Measurements from ENCODE around the gene STX18. TPM values are rescaled to one million over a fixed set of nuclear protein-coding genes. Genes with fewer than 3 reads are reported as not detected.

STX18 gene
- total RNA-seq, 1 experiment from 2014 or later, result 18.5 TPM

DNA sequence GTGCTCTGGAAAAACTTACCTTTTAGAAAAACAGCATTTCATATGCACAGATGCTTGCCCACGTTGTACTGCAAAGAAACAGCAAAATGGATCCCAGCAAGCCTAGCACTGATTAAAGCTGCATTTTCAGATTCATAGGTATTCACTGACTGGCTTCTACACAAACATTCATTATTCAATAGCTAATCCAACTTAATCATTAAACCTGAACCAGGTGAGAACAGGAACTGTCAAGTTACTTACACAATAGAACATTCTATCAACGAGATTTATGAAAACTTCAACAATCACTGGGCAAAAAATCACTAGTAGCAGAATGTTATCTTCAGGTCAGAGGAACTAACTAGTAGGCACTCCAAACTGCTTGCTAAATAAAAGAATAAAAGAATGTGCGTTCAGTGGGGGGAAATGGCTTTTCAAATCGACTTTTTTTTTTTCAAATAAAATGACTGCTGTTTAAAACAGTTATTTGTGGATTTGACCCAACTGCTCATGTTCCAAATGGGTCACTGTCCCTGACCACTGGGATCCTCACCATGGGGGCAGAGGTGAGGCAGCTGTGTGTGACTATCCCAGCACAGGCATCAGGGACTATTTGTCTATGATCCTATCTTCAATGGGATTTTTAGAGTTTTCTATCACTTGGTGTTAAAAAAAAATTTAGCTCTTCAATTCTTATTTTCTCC lies 42.3 kb downstream of the STX18 start:
- no peak overlapping the region for H3K4me2 ChIP-seq (ENCODE audit: low read length)
- no peaks in the 10 kb centered on the region for H3K9me2 ChIP-seq (ENCODE audit: insufficient read depth)
- H3K9ac ChIP-seq (ENCODE audit: low read length), result no peak overlapping the region
- no peaks in the 10 kb centered on the region for H3K9me3 ChIP-seq (ENCODE audit: control insufficient read depth in 1 of 2, insufficient read depth in 1 of 2, low read depth in 1 of 2, low read length in 2 of 2)
- ATAC-seq (no peak), DNase-seq (ENCODE audit: low read depth, low spot score) (no peak)
- no peak overlapping the region for H3K27ac ChIP-seq (ENCODE audit: low read depth, low read length)
- POLR2A ChIA-PET, result no interaction called here
- H3K79me2 ChIP-seq (ENCODE audit: insufficient read depth, low read length), result peaks cover 36% of the 10 kb centered on the region
- no TSS peak for BruUV-seq (replicated peaks)
- RAD21 ChIA-PET (ENCODE audit: low non-redundant PET in 1 of 2, low total read pairs in 2 of 2, uncharacterized antibody in 2 of 2, unreplicated experiment in 2 of 2), result no interaction called here
- no peak overlapping the region for H3K4me3 ChIP-seq (replicated peaks in 1 of 2; ENCODE audit: low read depth in 1 of 2, low read length in 2 of 2)
- no peak overlapping the region for H2AFZ ChIP-seq (ENCODE audit: low read depth, low read length, poor library complexity, severe bottlenecking)
- CTCF ChIA-PET, result interaction anchor here (1.1 to 1.9 kb wide), 2 partner anchors 8 to 12 kb away, joined by 6 read pairs; no protein-coding TSS in a partner anchor
- H3K36me3 ChIP-seq (ENCODE audit: control insufficient read depth in 1 of 2, insufficient read depth in 2 of 2, low read length in 2 of 2), result no peaks in the 10 kb centered on the region
- H4K20me1 ChIP-seq (ENCODE audit: insufficient read depth), result peaks cover 2% of the 10 kb centered on the region
- intact Hi-C loops (cut with micrococcal nuclease), result no loop called here
- TF ChIP-seq EGR1 (IDR thresholded peaks at IDR 0.05; ENCODE audit: low read depth) (no peak), ZNF274 (IDR thresholded peaks at IDR 0.05; ENCODE audit: low read depth, low read length) (no peak), CBX3 (IDR thresholded peaks at IDR 0.05; ENCODE audit: low read depth) (no peak), SP1 (IDR thresholded peaks at IDR 0.05; ENCODE audit: low read depth) (no peak), SIN3A (IDR thresholded peaks at IDR 0.05; ENCODE audit: low read depth) (no peak), REST (IDR thresholded peaks at IDR 0.05; ENCODE audit: low read depth) (no peak), TCF7L2 (IDR thresholded peaks at IDR 0.05; ENCODE audit: borderline replicate concordance, extremely low read depth, insufficient read depth, insufficient read length) (no peak), EZH2phosphoT487 (IDR thresholded peaks at IDR 0.05; ENCODE audit: borderline replicate concordance) (no peak)
- TF ChIP-seq, protein P1, sequence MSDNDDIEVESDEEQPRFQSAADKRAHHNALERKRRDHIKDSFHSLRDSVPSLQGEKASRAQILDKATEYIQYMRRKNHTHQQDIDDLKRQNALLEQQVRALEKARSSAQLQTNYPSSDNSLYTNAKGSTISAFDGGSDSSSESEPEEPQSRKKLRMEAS (IDR thresholded peaks at IDR 0.05), result no peak
- H3K4me1 ChIP-seq (ENCODE audit: control insufficient read depth in 1 of 2, insufficient read depth in 2 of 2, low read length in 2 of 2), result no peaks in the 10 kb centered on the region
- no peaks in the 10 kb centered on the region for H3K27me3 ChIP-seq (ENCODE audit: insufficient read depth, low read length)
